Activated CD8-positive, alpha-beta memory T cell treated with anti-CD3 and anti-CD28 coated beads, Interleukin-2, amount 50 U/mL, for 48 hours (primary cell): ENCODE data around the gene CELF2.
"Not testable (repeated sequence)": the region's sequence is repeated elsewhere in the genome, so short reads cannot be mapped to it uniquely, and the experiment has no call there.

Source experiments
- DNase-seq: peaks from one replicate; pipeline ENCODE4 v3.0.0-alpha.2; 2020

Gene CELF2

GRCh38 chr10:11104772-11105675 is 87.4 kb downstream of the CELF2 start:
- DNase-seq, result no peak

GRCh38 chr10:11105676-11106004 is 88.0 kb downstream of the CELF2 start:
- DNase-seq, result no peak

GRCh38 chr10:11106621-11107374 is 89.1 kb downstream of the CELF2 start:
- no peak for DNase-seq

GRCh38 chr10:11107948-11108347 is 90.3 kb downstream of the CELF2 start:
- DNase-seq, result no peak

- no peak for DNase-seq
These were observed 90.7 kb downstream of the CELF2 start for GRCh38 chr10:11108356-11108755.

GRCh38 chr10:11109590-11109989 is 91.9 kb downstream of the CELF2 start:
- DNase-seq, result no peak

GRCh38 chr10:11110539-11110938 is 92.9 kb downstream of the CELF2 start:
- no peak for DNase-seq

GRCh38 chr10:11111490-11111889 is 93.8 kb downstream of the CELF2 start:
- no peak for DNase-seq

GRCh38 chr10:11112718-11113117 is 95.0 kb downstream of the CELF2 start:
- no peak for DNase-seq

- no peak for DNase-seq
These were observed 95.5 kb downstream of the CELF2 start for GRCh38 chr10:11113156-11113555.

- no peak for DNase-seq
These were observed 96.6 kb downstream of the CELF2 start for GRCh38 chr10:11114269-11114668.

GRCh38 chr10:11115337-11115736 is 97.7 kb downstream of the CELF2 start:
- DNase-seq, result no peak

- DNase-seq, result no peak
These were observed 98.7 kb downstream of the CELF2 start for GRCh38 chr10:11116361-11116760.

- DNase-seq, result no peak
These were observed 99.1 kb downstream of the CELF2 start for GRCh38 chr10:11116817-11117216.

- no peak for DNase-seq
These were observed 101.0 kb downstream of the CELF2 start for GRCh38 chr10:11118686-11119085.

- DNase-seq, result no peak
These were observed 102.2 kb downstream of the CELF2 start for GRCh38 chr10:11119843-11120242.

GRCh38 chr10:11120711-11121110 is 103.0 kb downstream of the CELF2 start:
- no peak for DNase-seq

- DNase-seq, result not testable (repeated sequence)
These were observed 106.2 kb downstream of the CELF2 start for GRCh38 chr10:11123892-11124291.

- DNase-seq, result no peak
These were observed 107.3 kb downstream of the CELF2 start for GRCh38 chr10:11125004-11125403.

GRCh38 chr10:11127017-11127416 is 109.3 kb downstream of the CELF2 start:
- not testable (repeated sequence) for DNase-seq

- DNase-seq, result no peak
These were observed 113.5 kb downstream of the CELF2 start for GRCh38 chr10:11131112-11131639.

- no peak for DNase-seq
These were observed 116.7 kb downstream of the CELF2 start for GRCh38 chr10:11134411-11134810.

GRCh38 chr10:11135709-11136108 is 118.0 kb downstream of the CELF2 start:
- no peak for DNase-seq
